Suprapubic skin (tissue), 4 donors: ENCODE data around the gene TAPBPL. TPM values are rescaled to one million over a fixed set of nuclear protein-coding genes. Genes with fewer than 3 reads are reported as not detected.
A peak's percentile ranks its signal among the peaks of the same experiment; 100 is the strongest.

ENCODE experiments used
- DNase-seq, 2 donors: peaks; one replicate each; pipeline ENCODE4 v3.0.0-alpha.2; 2019; ENCODE audit warnings: low spot score in 2 of 2
- H3K27ac ChIP-seq: fragments of 200-600 bp; sonication (generic); one replicate; pipeline ENCODE4 v1.5.1; 2019
- H3K27me3 ChIP-seq: fragments of 200-600 bp; sonication (generic); one replicate; pipeline ENCODE4 v1.5.1; 2019
- H3K36me3 ChIP-seq: fragments of 200-600 bp; sonication (generic); one replicate; pipeline ENCODE4 v1.5.1; 2019
- H3K4me1 ChIP-seq: fragments of 200-600 bp; sonication (generic); one replicate; pipeline ENCODE4 v1.5.1; 2019
- H3K4me3 ChIP-seq: fragments of 200-600 bp; sonication (generic); one replicate; pipeline ENCODE4 v1.5.1; 2019; ENCODE audit warnings: mild to moderate bottlenecking
- H3K9me3 ChIP-seq: fragments of 200-600 bp; sonication (generic); one replicate; pipeline ENCODE4 v1.5.1; 2019
- EP300 ChIP-seq: sonication (generic); formaldehyde crosslinking; IDR thresholded peaks from one replicate; pipeline ENCODE4 v1.6.1; 2017; ENCODE audit warnings: antibody characterized with exemption
- POLR2A ChIP-seq, 2 donors: fragments of 450-650 bp; IDR thresholded peaks; one replicate each; pipeline ENCODE4 v1.6.1; 2017; ENCODE audit warnings: antibody characterized with exemption in 2 of 2, mild to moderate bottlenecking in 2 of 2, moderate library complexity in 2 of 2
- POLR2AphosphoS5 ChIP-seq, 3 donors: sonication (generic); formaldehyde crosslinking; IDR thresholded peaks; one replicate each; pipeline ENCODE4 v1.6.1; 2017; ENCODE audit warnings: antibody characterized with exemption in 3 of 3
- WGBS: methylation state at CpG from one replicate; pipeline ENCODE4 v1.1.5; 2018; 5-methylcytosine and 5-hydroxymethylcytosine counted together
- total RNA-seq, 4 donors: library from RNA; depleted of rRNA; stranded (reverse); fragments of >200 nt; gene quantifications; one replicate each; pipeline ENCODE4 v1.1.0, GENCODE V29; 2016
- TF ChIP-seq, protein P1 (sequence below), 2 donors: fragments of 200-600 bp in 1 of 2; fragments of 450-650 bp in 1 of 2; sonication (generic) in 1 of 2; IDR thresholded peaks; one replicate each; pipeline ENCODE4 v1.5.1; 2016 to 2019; ENCODE audit warnings: antibody characterized with exemption in 2 of 2, mild to moderate bottlenecking in 1 of 2, moderate library complexity in 1 of 2

TAPBPL gene
- total RNA-seq, 4 donors from 2014 or later, result 10.9 to 25.2 (median 17.7) TPM

DNA sequence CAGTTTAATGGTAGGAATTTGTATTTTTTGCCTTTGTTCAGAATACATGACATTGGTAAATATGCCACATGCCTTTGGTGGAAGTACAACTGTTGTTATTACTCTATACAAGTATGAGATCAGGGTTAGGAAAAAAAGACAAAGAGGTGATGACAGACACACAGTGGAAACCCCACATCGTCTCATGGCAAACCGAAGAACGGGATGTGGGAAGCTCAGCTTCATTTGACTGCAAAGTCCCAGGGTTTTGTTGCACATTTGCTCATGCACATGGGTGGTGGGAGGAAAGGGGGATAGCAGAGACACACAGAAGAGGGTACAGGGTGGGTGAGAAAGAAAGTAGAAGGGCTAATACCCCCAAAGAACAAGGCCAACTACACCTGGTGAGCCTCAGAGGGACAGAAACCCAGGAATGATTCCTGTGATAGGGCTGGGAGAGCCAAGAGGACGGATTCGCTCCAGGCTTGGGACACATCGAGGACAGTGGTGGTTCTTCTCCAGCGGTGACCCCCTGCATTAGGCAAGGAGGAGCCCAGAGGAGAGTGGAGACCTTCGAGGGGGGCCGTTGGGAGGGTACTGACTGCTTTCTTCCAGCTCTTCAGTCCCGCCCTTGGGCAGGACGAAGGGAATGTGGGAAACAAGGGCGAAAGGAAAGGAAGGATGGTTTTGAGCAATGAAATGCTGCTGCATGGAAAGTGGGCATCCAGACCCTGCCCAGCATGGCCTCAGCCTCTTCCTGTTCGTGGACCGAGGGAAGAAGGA, 10.6 kb downstream of the TAPBPL start:
- peak overlapping the region; percentile 5 for H3K27ac ChIP-seq
- no peaks in the 10 kb centered on the region for H3K9me3 ChIP-seq
- WGBS, result 88% methylated on average over 14 of the region's 14 CpGs
- no peak overlapping the region for H3K4me3 ChIP-seq
- H3K27me3 ChIP-seq, result no peaks in the 10 kb centered on the region
- H3K36me3 ChIP-seq, result peaks cover 83% of the 10 kb centered on the region
- TF ChIP-seq EP300 (no peak), POLR2A (IDR thresholded peaks at IDR 0.05) (no peak), POLR2AphosphoS5 (IDR thresholded peaks at IDR 0.05) (no peak)
- TF ChIP-seq, protein P1, sequence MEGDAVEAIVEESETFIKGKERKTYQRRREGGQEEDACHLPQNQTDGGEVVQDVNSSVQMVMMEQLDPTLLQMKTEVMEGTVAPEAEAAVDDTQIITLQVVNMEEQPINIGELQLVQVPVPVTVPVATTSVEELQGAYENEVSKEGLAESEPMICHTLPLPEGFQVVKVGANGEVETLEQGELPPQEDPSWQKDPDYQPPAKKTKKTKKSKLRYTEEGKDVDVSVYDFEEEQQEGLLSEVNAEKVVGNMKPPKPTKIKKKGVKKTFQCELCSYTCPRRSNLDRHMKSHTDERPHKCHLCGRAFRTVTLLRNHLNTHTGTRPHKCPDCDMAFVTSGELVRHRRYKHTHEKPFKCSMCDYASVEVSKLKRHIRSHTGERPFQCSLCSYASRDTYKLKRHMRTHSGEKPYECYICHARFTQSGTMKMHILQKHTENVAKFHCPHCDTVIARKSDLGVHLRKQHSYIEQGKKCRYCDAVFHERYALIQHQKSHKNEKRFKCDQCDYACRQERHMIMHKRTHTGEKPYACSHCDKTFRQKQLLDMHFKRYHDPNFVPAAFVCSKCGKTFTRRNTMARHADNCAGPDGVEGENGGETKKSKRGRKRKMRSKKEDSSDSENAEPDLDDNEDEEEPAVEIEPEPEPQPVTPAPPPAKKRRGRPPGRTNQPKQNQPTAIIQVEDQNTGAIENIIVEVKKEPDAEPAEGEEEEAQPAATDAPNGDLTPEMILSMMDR (IDR thresholded peaks at IDR 0.05), result no peak
- peaks cover 26% of the 10 kb centered on the region for H3K4me1 ChIP-seq
- DNase-seq, result no peak

DNA sequence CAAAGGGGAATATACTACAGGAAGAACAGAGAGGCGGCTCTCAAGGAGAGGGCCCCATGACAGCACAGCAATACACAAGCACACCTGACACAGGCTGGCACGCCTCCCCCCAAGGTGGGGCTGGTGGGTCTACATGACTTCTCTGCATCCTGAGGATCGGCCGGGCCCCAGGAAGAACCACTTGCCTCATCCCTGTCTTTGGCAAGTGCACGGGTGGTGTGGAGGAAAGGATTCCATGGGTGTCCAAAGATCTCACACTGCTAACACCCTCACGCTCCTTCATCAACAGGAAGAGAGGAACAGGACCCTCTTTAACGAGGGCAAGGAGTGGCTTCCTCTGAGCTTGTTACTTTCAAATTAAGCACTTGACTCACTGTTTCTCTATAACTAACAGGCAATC, 11.4 kb downstream of the TAPBPL start:
- TF ChIP-seq, protein P1 (IDR thresholded peaks at IDR 0.05), result no peak
- TF ChIP-seq POLR2AphosphoS5 (IDR thresholded peaks at IDR 0.05), result no peak
- TF ChIP-seq EP300, result no peak
- TF ChIP-seq POLR2A (IDR thresholded peaks at IDR 0.05), result no peak
- Histone ChIP-seq H3K4me3 (no peak overlapping the region), H3K9me3 (no peaks in the 10 kb centered on the region), H3K27ac (no peak overlapping the region), H3K4me1 (peaks cover 33% of the 10 kb centered on the region), H3K36me3 (peaks cover 75% of the 10 kb centered on the region), H3K27me3 (no peaks in the 10 kb centered on the region)
- WGBS, result 59% methylated on average over 7 of the region's 7 CpGs
- DNase-seq, result no peak

DNA sequence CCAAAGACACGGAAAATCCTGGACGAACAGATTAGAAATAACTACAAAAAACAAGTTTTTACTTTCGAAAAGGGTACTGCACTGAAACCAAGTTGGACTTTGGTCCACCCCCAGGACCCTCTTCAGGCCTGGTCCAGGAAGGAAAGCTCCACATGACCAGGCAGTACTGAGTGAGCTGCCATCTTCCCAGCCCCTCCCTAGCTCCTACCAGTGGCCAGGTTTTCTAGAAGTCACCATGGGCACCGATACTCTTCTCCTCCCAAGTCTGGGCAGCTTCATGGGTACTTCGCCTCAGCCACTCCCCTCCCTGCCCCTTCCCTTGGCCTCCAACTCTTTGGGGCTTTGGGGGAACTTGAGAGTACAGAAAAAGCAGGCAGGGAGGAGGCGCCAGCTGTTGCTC, 12.0 kb downstream of the TAPBPL start:
- Histone ChIP-seq H3K9me3 (no peaks in the 10 kb centered on the region), H3K4me1 (peaks cover 40% of the 10 kb centered on the region), H3K27ac (no peak overlapping the region), H3K36me3 (peaks cover 69% of the 10 kb centered on the region), H3K27me3 (no peaks in the 10 kb centered on the region), H3K4me3 (no peak overlapping the region)
- 78% methylated on average over 6 of the region's 6 CpGs for WGBS
- DNase-seq, result no peak
- TF ChIP-seq, protein P1 (IDR thresholded peaks at IDR 0.05), result no peak
- no peak for TF ChIP-seq POLR2A (IDR thresholded peaks at IDR 0.05)
- no peak for TF ChIP-seq POLR2AphosphoS5 (IDR thresholded peaks at IDR 0.05)
- no peak for TF ChIP-seq EP300

DNA sequence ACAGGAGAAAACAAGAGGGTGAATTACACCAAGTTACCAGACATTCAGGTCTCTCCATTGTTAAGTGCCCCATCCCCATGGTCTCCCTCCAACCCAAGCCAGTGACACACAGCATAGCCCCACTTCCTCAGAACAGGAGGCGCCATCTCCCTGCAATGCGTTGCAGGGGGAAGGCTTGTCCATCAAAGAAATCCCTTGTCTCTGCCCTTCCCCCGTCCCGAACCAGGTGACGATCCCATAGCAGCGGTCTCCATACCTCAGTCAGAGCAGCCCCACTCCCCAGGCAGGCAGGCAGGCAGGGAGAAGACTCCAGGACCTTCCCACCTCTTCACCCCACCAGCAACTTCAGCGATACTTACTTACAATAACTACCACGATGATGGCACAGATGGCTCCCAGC, 12.7 kb downstream of the TAPBPL start:
- Histone ChIP-seq H3K27me3 (no peaks in the 10 kb centered on the region), H3K9me3 (no peaks in the 10 kb centered on the region), H3K4me3 (no peak overlapping the region), H3K27ac (no peak overlapping the region), H3K4me1 (peaks cover 46% of the 10 kb centered on the region), H3K36me3 (peaks cover 64% of the 10 kb centered on the region)
- no peak for DNase-seq
- 93% methylated on average over 8 of the region's 8 CpGs for whole genome bisulfite sequencing
- no peak for TF ChIP-seq POLR2AphosphoS5 (IDR thresholded peaks at IDR 0.05)
- TF ChIP-seq POLR2A (IDR thresholded peaks at IDR 0.05), result no peak
- TF ChIP-seq, protein P1 (IDR thresholded peaks at IDR 0.05), result no peak
- TF ChIP-seq EP300, result no peak

DNA sequence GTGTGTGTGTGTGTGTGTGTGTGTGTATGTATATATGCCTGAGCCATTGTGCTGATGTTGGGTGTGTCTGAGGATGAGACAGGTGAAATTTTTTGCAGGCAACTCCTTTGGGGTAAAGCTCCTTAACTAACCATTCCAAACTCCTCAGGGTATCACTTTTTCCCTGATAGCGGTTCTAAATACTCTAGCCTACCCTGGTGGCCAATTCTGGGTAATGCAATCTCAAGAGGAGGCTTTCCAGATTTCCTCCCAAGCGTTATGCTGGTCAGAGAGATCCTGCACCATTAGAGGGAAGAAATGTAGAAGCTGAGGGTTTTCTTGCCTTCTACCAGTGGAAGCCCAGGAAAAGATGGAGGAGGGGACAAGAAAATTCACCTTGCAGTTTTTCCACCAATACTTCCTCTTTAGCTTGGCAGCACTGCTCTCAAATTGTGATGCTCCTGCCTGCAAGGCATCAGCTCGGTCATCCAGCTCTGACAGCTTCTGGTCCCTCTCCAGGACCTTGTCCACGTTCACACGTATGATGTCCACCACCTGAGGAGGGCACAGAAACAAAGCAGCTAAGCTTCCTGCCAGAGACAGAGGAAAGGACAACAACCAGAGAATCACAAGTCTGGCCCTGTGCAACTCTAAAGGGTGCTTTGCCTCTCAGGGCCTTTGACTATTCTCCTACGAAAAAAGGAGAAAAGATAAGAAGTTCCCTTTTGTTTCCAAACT, 13.8 kb downstream of the TAPBPL start:
- TF ChIP-seq, protein P1 (IDR thresholded peaks at IDR 0.05), result peak; percentile 75 to 93
- no peak for TF ChIP-seq EP300
- TF ChIP-seq POLR2AphosphoS5 (IDR thresholded peaks at IDR 0.05), result no peak
- TF ChIP-seq POLR2A (IDR thresholded peaks at IDR 0.05), result no peak
- H3K27me3 ChIP-seq, result no peaks in the 10 kb centered on the region
- no peak for DNase-seq
- peaks cover 54% of the 10 kb centered on the region for H3K36me3 ChIP-seq
- no peak overlapping the region for H3K4me3 ChIP-seq
- H3K27ac ChIP-seq, result no peak overlapping the region
- H3K9me3 ChIP-seq, result no peaks in the 10 kb centered on the region
- WGBS, result 51% methylated on average over 6 of the region's 6 CpGs
- H3K4me1 ChIP-seq, result peaks cover 49% of the 10 kb centered on the region
